GM21723 (cell line): ENCODE data around the gene DIO3.

ENCODE experiments used
- ATAC-seq: cut with Tn5 transposase; IDR thresholded peaks from one replicate; pipeline ENCODE4 v1.9.1; 2021; ENCODE audit warnings: mild to moderate bottlenecking, moderate library complexity; ENCODE audit not compliant: unreplicated experiment

DIO3 gene

GRCh38 chr14:101595887-101596721 lies 34.8 kb downstream of the DIO3 start:
- ATAC-seq, result no peak

DNA sequence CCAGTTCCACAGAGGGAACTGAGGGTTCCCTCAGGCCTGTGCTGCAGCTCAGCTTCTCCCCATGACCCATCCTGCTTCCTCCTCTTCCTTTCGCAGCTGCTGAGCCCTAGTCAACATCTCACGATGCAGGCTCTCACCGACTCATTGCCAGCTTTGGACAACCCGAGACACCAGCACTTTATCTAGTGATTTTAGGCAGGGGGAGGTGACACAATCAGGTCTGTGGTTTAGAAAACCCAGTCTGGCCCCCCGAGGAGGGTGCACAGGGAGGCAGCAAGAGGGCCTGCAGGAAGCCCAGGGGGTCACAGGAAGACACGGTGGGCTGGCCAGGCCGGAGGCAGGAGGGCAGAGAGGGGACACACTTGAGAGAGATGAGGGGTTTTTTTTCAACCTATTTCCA lies 35.4 kb downstream of the DIO3 start:
- no peak for ATAC-seq

GRCh38 chr14:101598159-101598558 lies 36.9 kb downstream of the DIO3 start:
- ATAC-seq, result no peak

DNA sequence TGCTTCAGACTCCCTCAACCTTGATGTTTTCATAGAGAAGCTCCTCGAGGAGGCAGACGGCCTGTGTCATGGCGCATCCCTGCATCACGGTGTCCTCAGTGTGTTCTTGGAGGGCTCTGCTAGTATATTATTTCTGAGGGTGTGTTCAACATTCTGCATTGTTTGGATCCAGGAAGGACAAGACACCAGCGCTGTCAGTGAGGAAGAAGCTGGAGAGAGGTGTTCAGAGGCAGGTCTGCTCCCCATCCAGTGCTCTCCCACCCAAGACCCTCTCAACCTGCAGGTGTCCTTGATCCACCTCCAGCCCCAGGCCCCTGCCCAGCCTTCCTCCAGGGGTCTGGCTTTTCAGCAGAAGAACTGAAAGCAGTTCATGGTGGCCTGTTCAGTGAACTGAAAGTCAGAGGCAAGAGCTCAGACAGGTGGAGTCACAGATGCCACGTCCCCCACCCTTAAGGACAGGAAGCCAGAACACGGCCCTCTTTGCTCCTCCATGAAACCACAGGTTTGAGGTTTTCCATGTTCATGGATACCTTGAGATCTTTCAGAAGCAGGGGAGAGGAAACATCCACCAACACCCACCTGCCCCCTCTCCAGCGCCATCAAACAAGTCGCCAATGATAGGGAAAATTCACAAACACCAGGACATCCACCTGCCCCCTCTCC lies 37.4 kb downstream of the DIO3 start:
- no peak for ATAC-seq

DNA sequence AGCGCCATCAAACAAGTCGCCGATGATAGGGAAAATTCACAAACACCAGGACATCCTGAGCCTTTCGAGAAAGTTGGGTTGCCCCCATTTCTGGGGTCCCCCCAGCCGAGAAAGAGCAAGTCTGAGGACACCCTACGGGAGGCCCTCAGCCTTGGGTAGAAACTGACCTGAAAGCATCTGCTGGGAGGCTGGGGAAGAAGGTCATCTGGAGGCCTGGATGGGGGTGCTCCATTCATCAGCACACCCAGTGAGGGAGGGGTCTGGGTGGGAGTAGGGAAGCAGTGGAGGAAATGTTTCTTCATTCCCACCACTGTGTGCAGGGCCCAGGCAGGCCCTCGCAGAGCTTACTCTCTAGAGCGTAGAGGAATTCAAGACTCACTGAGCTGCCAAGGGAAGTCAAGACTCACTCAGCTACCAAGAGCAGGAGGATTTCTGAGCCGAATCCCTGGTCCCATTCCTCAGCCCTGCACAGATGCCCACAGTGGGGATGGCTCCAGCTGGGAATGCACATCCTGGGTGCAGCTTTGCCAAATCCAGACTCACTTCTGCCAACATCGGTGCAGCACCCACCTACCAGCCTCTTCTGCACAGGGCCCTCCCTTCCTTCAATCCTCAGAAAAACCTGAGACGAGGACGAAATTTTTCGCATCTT lies 38.1 kb downstream of the DIO3 start:
- no peak for ATAC-seq

- no peak for ATAC-seq
These were observed 39.1 kb downstream of the DIO3 start for GRCh38 chr14:101600336-101600890.

- no peak for ATAC-seq
These were observed 39.8 kb downstream of the DIO3 start for GRCh38 chr14:101600891-101601605.

- ATAC-seq, result no peak
These were observed 40.5 kb downstream of the DIO3 start for GRCh38 chr14:101601606-101602465.

DNA sequence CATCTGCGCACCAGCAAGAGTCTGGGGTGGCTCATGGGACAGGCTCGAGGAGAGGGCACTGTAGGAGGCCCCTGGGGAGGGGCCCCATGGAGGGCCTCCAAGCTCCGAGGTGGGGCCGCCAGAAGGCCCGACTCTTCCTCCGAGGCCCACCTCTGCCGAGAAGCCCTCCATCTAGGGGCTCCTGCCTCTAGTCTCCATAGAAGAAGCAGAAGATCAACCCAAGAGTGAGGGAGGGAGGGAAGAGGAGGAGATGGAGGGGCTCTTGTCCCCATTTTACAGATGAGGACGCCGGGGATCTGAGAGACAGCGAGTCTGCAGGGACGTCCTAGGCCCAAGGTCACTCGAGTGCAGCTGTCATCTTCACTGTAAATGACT lies 41.2 kb downstream of the DIO3 start:
- ATAC-seq, result no peak

- no peak for ATAC-seq
These were observed 41.8 kb downstream of the DIO3 start for GRCh38 chr14:101603096-101603495.

GRCh38 chr14:101604228-101604934 lies 43.1 kb downstream of the DIO3 start:
- ATAC-seq, result no peak

DNA sequence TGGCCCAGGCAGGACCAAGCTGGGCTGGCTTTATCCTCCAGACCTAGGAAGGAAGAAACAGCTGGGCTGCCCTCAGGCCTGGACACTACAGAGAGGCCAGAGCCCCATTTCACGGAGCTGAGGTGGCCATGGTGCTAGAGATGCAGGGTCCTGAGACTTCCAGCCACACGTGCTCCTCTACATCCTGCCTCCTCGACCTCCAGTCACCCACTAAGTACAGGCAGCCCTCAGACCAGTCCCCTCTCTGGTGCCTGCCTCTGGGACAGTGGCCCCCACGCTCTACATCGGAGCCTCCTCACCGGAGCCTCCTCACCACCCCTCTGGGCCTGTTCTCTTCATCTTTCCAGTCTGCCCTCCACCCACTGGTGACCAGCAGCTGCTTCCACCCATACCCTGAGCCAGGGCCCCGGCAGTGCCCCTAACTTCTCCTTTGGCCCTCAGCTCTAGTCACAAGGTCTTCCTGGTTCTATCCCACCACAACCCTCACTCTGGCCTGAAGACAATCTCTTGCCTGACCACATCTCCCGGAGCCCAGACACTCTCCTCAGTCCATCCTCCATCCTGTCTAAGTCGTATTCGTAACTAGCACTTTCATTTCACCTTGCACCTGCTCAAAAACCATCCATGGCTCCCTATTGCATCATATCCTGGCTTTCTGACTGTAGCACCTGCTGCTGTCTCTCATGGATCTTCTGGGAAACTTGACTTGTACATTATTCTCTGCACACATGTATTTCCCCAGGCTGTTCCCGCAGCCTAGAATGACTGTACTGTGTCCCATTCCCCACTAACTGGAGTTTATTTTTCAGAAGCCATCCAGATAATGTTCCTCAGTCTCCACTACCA lies 43.9 kb downstream of the DIO3 start:
- ATAC-seq, result no peak

DNA sequence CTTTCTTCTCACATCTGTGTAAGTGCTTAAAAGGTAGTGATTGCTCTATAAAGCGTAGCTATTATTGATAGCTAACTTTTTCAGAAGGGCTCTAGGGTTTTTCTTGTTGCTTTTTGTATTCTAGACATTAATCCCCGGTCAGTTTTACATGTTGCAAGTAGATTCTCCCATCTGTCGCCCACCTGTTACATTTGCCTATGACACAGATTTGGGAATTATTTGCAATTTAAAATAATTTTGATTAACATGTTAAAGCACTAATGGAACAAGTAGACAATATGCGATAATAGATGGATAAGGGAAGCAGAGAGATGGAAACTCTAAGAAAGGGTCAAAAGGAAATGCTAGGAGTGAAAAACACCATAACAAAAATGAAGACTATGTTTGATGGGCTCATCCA lies 44.5 kb downstream of the DIO3 start:
- ATAC-seq, result no peak
